HG02943 (cell line): ENCODE data around the gene PLCD4.

Source experiments
- ATAC-seq: cut with Tn5 transposase; IDR thresholded peaks from one replicate; pipeline ENCODE4 v1.9.1; 2021; ENCODE audit warnings: mild to moderate bottlenecking, low read depth, moderate library complexity; ENCODE audit not compliant: unreplicated experiment

Gene PLCD4

DNA sequence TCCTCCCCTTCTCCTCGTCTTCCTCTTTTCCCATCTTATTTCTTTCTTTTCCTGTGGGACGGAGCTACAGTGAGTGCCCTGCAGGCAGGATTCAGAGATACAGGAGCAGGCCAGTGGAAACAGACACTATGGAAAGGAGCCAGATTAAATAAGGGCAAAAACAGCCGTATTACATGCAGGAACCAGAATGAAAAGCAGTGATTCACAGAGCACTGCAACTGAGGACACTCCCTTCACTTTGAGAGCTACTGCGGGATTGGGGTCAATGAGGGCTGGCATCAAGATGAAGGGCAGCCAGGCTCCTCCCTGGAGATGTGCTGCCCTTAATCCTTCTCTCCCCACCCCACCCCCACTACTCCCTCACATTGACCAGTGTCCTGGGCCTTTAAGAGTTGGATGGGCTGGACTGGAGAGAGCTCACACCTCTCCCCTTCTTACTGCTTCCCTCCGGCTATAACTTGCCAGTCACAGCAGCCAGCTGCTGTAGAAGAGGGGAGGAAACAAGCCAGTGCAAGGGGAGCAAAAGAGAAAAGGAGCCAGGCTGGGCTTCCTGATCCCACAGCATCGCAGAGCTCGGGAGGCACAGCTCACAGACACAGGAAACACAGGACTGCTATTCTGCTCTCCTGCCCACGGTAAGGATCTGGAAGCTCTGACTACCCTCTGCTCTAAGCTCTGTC, at the start of gene PLCD4:
PLCD4 (plus strand) TSS at position 464 of the 680 bp plus-strand sequence. CDS start 7,841 bp downstream, outside the sequence.
- ATAC-seq = no peak

DNA sequence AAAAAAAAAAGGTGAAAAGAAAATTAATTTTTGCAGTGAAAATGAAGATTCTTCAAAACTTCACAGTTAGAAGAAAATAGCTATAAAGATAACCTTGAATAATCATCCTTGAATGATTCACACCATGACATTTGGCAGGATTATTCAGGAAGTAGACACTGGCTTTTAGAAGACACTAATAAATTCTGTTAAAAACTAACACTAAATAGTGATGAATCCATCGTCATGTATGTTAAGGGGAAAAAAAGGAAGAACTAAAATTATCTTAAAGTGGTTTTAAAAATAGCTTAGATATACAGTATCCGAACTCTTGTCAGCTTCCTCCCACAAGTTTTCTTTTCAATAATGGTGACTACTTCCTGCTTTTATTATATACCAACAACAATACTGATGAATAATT, 49.8 kb upstream of the PLCD4 start:
- ATAC-seq = no peak

DNA sequence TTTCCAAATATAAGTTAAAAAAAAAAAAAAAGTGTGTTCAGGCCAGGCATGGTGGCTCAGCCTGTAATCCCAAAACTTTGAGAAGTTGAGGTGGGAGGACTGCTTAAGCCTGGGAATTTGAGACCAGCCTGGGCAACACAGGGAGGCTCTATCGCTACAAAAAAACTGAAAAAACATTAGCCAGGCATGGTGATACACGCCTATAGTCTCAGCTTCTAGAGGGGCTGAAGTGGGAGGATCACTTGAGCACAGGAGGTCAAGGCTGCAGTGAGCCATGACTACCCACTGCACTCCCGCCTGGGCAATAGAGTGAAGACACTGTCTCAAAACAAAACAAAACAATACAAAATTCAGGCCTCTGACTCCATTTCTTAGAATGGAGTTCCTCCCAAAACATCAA, 48.7 kb upstream of the PLCD4 start:
- ATAC-seq = no peak

DNA sequence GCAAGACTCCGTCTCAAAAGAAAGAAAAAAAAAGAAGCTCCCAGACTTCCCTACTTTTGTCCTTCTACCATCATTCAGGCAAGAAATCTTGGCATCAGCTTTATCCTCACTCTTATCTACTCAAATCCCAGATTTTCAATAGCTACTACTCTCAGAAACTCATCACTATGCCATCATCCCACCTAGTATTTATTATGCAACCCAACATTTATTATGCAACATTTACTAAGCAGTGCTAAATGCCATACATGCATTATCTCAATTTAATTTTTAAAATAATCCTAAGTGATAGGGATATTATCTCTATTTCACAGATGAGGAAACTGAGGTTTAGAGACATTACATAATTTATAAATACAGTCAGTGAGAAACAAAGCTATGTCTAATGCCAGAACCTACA, 43.6 kb upstream of the PLCD4 start:
- ATAC-seq = no peak

DNA sequence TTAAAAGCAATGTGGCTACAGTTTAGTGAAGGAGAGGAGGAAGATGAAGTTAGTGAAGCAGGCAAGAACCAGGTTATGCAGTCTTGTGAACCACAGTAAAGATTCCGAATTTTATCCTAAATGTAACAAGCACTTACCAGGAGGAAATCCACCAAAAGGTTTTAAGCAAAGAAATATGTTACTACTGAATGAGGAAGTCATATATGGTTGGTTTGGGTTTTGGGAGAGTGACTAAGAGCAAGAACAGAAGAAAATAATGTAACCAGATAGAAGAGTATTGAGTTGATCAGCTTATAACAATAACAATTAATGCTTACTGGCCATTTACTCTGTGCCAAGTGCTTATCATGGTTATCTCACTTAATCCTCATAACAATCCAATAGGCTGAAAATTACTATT, 41.4 kb upstream of the PLCD4 start:
- no peak for ATAC-seq

DNA sequence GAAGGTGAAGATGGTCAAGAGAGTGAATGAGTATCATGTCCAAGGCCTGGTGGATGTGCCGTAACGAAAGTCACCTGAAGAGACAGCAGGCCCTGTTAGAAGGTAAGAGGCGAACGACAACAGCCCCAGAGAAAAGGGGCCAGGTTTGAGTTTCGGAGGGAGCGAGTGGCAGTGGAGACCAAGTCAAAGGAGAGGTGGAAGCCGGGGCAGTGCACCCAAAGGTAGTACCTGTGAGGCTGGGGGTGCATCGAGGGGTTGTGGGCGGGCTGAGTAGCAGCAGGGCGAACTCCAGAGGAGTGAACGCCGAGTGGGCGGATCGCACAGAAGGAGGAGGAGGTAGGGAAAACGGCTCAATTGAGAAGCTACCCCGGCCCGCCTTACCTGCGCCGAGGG, 39.9 kb upstream of the PLCD4 start:
- ATAC-seq = peak; percentile 36

DNA sequence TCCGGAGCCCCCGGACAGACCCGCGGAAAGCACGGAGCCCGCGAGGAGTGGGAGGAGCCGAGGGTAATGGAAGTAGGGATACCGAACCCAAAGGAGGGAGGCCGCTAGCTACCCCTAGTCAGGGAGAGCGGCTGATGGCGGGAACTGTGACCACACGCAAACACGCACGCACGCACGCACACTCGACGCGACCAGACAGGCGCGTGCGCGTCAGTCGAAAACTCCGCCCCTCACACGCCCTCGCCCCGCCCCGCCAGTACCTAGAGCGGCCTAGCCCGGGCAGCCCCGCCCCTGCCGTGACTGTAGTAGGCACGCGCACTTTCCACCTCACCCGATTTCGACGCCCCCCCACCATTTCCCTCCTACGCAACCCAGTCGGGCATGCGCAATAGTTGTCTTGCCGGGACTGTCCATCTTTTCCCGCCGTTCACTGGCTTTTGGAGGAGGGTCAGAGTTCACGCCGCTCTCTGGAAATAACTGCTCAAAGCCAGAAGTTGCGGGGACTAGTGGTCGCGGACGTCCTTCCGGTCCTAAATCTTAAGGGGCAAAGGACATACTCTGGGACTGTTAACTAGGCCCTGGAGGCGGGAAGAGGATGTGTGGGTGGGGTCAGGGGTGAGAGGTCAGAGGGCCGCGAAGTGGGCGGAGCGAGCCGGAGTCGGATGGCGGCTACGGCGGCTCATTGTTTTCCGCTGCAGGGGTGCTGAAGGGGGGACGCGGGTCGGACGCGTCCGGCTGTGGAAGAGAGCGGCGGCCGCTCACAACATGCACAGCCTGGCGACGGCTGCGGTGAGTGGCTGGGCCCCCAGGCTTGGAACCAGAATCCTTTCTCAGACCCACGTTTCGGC, 39.3 kb upstream of the PLCD4 start, which contains the start of the genes CNOT9 and USP37:
CNOT9 (plus strand) TSS at position 650 of the 848 bp plus-strand sequence; CDS start at position 766, 116 bp downstream.
USP37 (minus strand) TSS at position 162 of the 848 bp plus-strand sequence. CDS start 9,698 bp downstream, outside the sequence.
- peak; percentile 78 for ATAC-seq

DNA sequence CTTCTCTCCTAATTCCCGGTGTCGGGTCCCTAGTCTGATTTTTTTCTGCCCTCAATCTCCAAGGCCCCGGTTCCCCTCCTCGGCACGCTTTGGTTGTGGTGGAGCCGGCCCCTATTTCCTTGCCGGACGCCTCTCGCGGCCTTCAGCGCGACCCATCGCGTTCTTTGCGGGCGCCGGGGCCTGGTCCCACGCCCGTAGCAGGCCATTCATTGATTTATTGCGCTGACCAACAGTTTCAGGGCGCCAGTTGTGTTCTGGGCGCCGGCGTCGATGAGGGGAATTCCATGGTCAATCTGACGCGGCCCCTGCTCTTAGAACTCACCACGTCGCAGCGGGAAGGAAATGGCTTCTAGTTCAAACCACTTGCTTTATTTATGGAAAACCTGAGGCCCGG, 38.7 kb upstream of the PLCD4 start:
- ATAC-seq = peak; percentile 20

DNA sequence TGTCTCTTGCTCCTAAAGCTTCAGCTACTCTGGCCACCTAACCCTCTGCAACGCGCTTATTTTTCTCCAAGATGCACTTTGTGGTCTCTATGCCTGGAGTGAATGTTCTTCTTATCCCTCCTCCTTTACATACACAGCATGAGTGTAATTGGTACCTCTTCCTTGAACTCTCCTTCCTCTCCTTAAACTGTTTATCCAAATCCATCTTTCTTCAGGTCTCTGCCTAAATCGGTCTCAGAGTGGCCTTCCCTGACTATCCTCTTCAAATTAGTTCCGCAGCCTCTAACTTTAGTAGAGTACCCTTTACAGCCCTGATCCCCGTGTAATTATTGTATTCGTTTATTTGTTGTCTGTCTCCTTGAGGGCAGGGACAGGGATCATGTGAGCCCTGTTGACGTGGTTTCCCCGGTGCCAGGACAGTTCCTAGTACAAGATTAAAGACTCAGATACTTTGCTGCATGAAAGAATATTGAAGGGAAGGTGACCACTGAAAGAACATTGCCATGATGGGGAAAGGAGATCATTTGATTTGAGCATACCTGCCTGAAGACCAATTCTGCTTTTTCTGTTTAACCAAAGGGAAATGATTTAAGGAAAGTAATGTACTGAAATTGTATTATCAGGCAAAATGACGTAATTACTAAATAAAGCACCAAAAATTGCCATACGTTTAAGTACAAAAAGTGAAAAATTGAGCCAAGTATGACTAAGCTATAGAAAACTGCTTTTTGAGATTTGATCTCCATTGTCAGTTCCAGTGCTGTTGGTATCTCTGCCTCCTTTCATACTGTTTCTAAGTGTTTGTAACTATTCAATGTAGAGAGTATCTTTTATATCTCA, 37.8 kb upstream of the PLCD4 start:
- no peak for ATAC-seq

DNA sequence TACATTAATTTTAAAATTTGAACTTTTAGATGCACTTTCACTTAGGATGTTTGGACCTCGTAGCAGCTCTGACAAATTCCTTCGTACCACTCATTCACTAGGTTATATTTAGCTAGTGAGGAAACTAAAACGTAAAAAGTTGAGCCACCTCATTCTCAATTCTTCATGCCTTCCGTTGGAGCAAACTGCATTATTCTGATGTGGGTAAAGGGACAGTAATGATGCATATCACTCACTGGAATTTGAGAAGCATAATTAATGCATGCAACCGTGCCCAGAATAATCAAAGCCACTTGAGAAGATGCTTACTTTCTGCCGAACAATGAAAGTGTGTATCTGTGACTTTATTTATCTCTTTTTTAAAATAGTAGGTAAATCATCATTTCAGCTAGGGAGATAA, 36.8 kb upstream of the PLCD4 start:
- no peak for ATAC-seq

DNA sequence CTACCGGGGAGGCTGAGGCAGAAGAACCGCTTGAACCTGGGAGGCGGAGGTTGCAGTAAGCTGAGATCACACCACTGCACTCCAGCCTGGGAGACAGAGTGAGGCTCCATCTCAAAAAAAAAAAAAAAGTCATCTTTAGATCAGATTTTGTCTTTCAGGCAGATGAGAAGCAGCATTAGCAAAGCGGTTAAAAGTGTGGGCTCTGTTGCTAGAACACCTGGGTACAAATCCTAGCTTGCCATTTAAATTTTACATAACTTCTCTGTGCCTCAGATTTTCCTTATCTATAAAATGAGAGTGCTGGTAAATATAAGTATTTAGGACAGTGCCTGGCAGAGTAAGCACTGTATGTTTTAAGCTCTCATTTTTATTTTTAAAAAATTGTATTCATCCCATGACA, 30.8 kb upstream of the PLCD4 start:
- no peak for ATAC-seq

DNA sequence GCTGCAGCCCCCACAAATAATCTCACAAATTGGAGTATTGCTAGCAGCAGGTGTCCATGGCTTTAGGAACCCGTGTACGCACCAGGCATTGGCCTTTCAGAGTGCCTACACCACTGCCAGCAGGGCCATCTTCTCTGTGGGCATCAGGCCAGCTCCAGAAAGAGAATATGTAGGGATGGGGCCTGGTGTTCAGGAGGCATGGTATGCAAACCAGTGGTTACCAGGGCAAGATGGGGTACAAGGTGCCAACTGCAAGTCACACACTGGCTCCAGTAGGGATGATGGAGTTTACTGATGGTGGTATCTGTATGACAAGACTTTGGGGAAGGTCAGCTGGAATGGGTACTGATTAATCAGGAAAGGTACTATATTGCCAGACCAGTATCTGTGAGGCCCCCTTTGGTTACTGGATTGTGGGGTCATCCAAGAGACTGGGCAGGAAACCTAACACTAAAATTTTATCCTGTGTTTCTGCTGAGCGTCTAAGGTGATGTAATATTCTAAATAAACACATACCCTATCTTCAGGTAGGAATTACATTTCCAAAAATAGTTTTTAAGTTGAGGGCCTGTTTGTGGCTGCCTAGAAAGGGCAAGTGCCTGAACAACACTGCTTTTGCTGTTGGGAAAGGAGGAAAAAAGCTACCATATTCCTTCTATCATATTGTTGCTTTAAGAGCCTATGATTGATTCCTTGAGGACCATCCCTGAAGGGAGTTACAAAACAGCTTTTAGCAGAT, 30.0 kb upstream of the PLCD4 start:
- ATAC-seq = no peak

DNA sequence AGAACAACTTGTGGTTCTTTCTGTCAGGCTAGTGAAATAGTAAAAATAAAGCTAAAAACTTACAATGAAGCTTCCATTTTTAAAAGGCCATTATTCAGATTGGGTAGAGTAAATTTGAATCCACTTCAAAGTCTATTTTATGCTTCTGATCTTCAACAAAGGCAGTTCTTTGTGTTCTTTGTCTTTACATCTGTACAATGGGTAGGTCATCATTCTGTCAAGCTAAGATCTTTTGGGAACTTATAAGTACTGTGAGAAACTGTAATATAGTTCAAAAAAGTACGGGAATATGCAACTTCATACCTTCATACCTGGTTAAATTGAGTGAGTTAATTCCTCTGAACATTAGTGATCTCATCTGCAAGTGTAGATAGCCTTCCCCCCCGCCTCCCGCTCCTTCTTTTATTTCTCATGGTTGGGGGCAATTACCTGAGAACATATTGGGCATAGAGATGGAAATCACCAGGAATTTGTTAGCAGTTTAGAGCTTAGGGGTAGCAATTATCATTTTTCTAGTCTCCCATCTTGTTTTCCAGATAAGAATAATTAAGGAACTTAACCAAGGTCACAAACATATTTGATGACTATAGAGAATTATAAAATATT, 29.3 kb upstream of the PLCD4 start:
- no peak for ATAC-seq

DNA sequence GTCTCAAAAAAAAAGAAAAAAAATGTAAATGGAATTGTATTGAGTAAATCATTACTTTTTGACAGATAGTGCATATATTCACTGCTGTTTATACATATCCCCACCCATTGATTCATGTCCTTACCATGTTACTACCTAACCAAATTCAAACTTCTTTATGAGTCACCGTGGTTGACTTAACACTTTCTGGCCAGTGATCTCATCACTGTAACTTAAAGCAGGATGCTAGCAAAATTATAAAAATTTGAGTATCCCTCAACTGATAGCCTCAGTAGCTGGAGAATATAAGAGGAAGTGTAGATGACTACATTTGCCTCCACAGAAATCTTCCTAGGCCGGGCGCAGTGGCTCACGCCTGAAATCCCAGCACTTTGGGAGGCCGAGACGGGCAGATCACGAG, 25.6 kb upstream of the PLCD4 start:
- ATAC-seq = no peak

DNA sequence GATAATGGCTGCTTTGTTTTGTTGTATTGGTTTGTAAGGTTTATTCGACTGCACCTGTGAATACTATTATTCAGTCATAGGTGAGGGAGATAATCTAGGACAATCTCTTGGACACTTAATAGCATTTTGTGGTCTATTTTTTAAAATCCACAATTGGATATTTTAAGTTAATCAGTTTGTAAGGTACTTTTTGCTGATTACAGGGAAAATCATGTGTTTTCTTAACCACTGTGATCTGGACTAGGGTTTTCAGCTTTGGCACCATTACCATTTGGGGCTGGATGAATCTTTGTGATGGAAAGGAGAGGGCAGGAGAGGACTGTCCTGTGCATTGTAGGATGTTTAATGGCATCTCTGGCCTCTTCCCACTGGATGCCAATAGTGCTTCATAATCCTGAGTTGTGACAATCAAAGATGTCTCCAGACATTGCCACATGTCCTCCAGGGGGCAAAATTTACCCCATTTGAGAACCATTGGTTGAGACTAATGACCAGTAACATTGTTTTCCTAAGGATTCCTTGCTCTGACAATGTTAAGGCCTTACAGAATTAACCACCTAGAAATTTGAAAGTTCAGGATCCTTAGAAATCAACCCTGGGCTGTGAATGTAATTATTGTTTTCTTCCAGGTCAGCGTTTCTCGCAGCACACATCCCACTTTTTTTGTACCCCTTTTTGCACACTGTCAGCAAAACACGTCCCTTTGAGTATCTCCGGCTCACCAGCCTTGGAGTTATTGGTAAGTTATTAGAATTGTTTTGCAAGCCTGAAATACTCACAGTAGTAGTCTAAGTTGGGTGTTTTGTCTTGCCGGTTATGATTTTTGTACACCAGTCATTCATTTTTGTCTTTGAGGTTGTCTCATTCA, 23.5 kb upstream of the PLCD4 start:
- ATAC-seq = no peak

DNA sequence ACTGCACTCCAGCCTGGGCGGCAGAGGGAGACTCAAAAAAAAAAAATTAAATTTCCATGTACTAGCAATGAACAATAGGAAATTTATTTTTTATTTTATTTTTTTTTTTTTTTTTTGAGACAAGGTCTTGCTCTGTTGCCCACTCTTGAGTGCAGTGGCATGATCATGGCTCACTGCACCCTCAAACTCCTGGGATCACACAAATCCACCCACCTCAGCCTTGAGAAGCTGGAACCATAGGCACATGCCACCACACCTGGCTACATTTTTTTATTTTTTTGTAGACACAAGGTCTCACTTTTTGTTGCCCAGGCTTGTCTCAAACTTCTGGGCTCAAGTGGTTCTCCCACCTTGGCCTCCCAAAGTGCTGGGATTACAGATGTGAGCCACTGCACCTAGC, 22.2 kb upstream of the PLCD4 start:
- no peak for ATAC-seq

DNA sequence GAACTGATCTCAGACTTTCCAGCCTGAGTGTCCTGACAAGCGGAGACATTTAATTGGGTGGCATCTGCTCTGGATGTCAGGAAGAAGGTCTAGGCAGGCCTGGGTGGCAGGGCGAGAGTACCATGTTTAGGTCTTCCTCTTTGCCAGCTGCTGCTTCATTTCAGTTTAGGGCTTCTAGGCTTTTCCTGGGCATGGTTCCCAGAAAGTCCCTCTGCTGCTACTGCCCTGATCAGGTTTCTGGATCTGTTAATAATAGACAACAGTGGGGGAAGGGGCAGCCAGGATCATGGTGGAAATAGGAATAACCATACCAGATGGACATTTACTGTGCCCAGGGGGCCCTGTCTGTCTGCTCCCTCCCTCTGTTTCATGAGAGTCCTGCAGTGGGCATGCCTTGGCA, 2.3 kb upstream of the PLCD4 start:
- no peak for ATAC-seq

DNA sequence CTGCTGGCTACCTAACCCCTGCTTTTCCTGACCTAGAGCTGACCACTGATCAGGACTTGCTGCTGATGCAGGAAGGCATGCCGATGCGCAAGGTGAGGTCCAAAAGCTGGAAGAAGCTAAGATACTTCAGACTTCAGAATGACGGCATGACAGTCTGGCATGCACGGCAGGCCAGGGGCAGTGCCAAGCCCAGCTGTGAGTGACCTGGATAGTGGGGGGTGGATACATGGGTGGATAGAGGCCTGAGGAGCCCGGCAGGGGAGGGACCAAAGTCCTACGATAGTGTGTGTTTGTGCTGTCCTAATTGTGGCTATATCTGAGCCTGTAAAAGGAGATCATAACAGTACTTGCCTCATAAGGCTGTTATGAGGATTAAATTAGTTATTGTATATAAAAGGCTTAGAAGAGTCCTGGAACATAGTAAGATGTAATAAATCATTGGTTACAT, 8.2 kb downstream of the PLCD4 start:
- ATAC-seq = no peak
